Stimulated activated naive CD8-positive, alpha-beta T cell treated with anti-CD3 and anti-CD28 coated beads, Interleukin-15, amount 100 ng/mL, for 72 hours (primary cell): Measurements from ENCODE around the gene DDRGK1.

ENCODE experiments used
- ATAC-seq: fragments of 150-1000 bp; cut with Tn5 transposase; 2 replicates; pipeline ENCODE4 v1.10.0; 2021; ENCODE audit warnings: mild to moderate bottlenecking, moderate library complexity
- DNase-seq, 2 donors: peaks; one replicate each; pipeline ENCODE4 v3.0.0; 2021 to 2022
- H3K27ac Mint-ChIP-seq, 2 donors: one replicate each; pipeline ENCODE4 v1.8.0; 2022; ENCODE audit warnings: mild to moderate bottlenecking in 2 of 2, mixed read lengths in 2 of 2, moderate library complexity in 2 of 2
- H3K27me3 Mint-ChIP-seq: one replicate; pipeline ENCODE4 v1.8.0; 2022; ENCODE audit warnings: mixed read lengths
- H3K4me1 Mint-ChIP-seq: one replicate; pipeline ENCODE4 v1.8.0; 2022; ENCODE audit warnings: mild to moderate bottlenecking, mixed read lengths
- H3K4me3 Mint-ChIP-seq, 2 donors: one replicate each; pipeline ENCODE4 v1.8.0; 2022; ENCODE audit warnings: mild to moderate bottlenecking in 2 of 2, mixed read lengths in 2 of 2, moderate library complexity in 1 of 2
- H3K9me3 Mint-ChIP-seq, 2 donors: one replicate each; pipeline ENCODE4 v1.8.0; 2022; ENCODE audit warnings: mixed read lengths in 2 of 2

DDRGK1 gene

GRCh38 chr20:3204124-3204794 is at the start of gene DDRGK1:
TSS of gene DDRGK1 (minus strand) at chr20:3204682. CDS start at chr20:3204627, 55 bp downstream.
- H3K4me3 Mint-ChIP-seq, result peak within 1 kb of the TSS; percentile 99 to 100
- H3K4me1 Mint-ChIP-seq, result peaks cover 45% of the 10 kb centered on the region
- ATAC-seq, result peak; percentile 86
- no peaks in the 10 kb centered on the region for H3K9me3 Mint-ChIP-seq
- no peaks in the 10 kb centered on the region for H3K27me3 Mint-ChIP-seq
- peak; percentile 90 to 93 for DNase-seq
- H3K27ac Mint-ChIP-seq, result peak within 1 kb of the TSS; percentile 99

- Mint-ChIP-seq H3K27ac (no peak overlapping the region), H3K4me3 (no peak overlapping the region), H3K4me1 (peaks cover 17% of the 10 kb centered on the region), H3K9me3 (no peaks in the 10 kb centered on the region), H3K27me3 (peaks cover 38% of the 10 kb centered on the region)
- DNase-seq, result no peak
- ATAC-seq, result peak; percentile 72
Measured at GRCh38 chr20:3251806-3252205, 47.3 kb upstream of the DDRGK1 start.

GRCh38 chr20:3250091-3250504 is 45.6 kb upstream of the DDRGK1 start:
- ATAC-seq, result no peak
- Mint-ChIP-seq H3K27ac (no peak overlapping the region), H3K27me3 (peaks cover 45% of the 10 kb centered on the region), H3K4me3 (no peak overlapping the region), H3K4me1 (peaks cover 17% of the 10 kb centered on the region), H3K9me3 (no peaks in the 10 kb centered on the region)
- DNase-seq, result no peak

- Mint-ChIP-seq H3K4me3 (peak overlapping the region; percentile 64 to 66), H3K4me1 (peaks cover 23% of the 10 kb centered on the region)
- no peak for DNase-seq
Measured at GRCh38 chr20:3248993-3249347, 44.5 kb upstream of the DDRGK1 start.

GRCh38 chr20:3248167-3248992 is 43.9 kb upstream of the DDRGK1 start:
- Mint-ChIP-seq H3K9me3 (no peaks in the 10 kb centered on the region), H3K4me3 (peak overlapping the region; percentile 64 to 66), H3K4me1 (peaks cover 23% of the 10 kb centered on the region), H3K27me3 (peaks cover 62% of the 10 kb centered on the region), H3K27ac (peak overlapping the region in 1 of 2 donors; percentile 42)
- ATAC-seq, result peak; percentile 63
- peak; percentile 18 to 25 for DNase-seq

More at GRCh38 chr20:3248993-3249347, 44.5 kb upstream of the DDRGK1 start:
- no peak overlapping the region for H3K27ac Mint-ChIP-seq
- peak; percentile 28 for ATAC-seq
- H3K27me3 Mint-ChIP-seq, result peaks cover 56% of the 10 kb centered on the region
- H3K9me3 Mint-ChIP-seq, result no peaks in the 10 kb centered on the region

- Mint-ChIP-seq H3K9me3 (no peaks in the 10 kb centered on the region), H3K4me3 (no peak overlapping the region), H3K27me3 (peaks cover 69% of the 10 kb centered on the region), H3K27ac (no peak overlapping the region), H3K4me1 (peaks cover 23% of the 10 kb centered on the region)
- no peak for ATAC-seq
- DNase-seq, result no peak
Measured at GRCh38 chr20:3247638-3248037, 43.2 kb upstream of the DDRGK1 start.

GRCh38 chr20:3246682-3247081 is 42.2 kb upstream of the DDRGK1 start:
- peaks cover 78% of the 10 kb centered on the region for H3K27me3 Mint-ChIP-seq
- H3K4me1 Mint-ChIP-seq, result peaks cover 15% of the 10 kb centered on the region
- H3K4me3 Mint-ChIP-seq, result no peak overlapping the region
- no peaks in the 10 kb centered on the region for H3K9me3 Mint-ChIP-seq
- ATAC-seq, result no peak
- no peak for DNase-seq
- no peak overlapping the region for H3K27ac Mint-ChIP-seq

- no peak for DNase-seq
- no peak overlapping the region for H3K4me3 Mint-ChIP-seq
- H3K27ac Mint-ChIP-seq, result no peak overlapping the region
- no peak for ATAC-seq
- peaks cover 20% of the 10 kb centered on the region for H3K4me1 Mint-ChIP-seq
- no peaks in the 10 kb centered on the region for H3K9me3 Mint-ChIP-seq
- H3K27me3 Mint-ChIP-seq, result peaks cover 88% of the 10 kb centered on the region
Measured at GRCh38 chr20:3245711-3246110, 41.2 kb upstream of the DDRGK1 start.

GRCh38 chr20:3245156-3245555 is 40.7 kb upstream of the DDRGK1 start:
- H3K27me3 Mint-ChIP-seq, result peaks cover 88% of the 10 kb centered on the region
- no peak for DNase-seq

GRCh38 chr20:3244613-3245012 is 40.1 kb upstream of the DDRGK1 start:
- ATAC-seq, result no peak
- Mint-ChIP-seq H3K27me3 (peaks cover 88% of the 10 kb centered on the region), H3K9me3 (no peaks in the 10 kb centered on the region), H3K4me1 (peaks cover 27% of the 10 kb centered on the region), H3K27ac (no peak overlapping the region), H3K4me3 (no peak overlapping the region)
- DNase-seq, result no peak

More at GRCh38 chr20:3245156-3245555, 40.7 kb upstream of the DDRGK1 start:
- no peak for ATAC-seq
- no peaks in the 10 kb centered on the region for H3K9me3 Mint-ChIP-seq
- H3K4me3 Mint-ChIP-seq, result no peak overlapping the region
- H3K4me1 Mint-ChIP-seq, result peaks cover 21% of the 10 kb centered on the region
- no peak overlapping the region for H3K27ac Mint-ChIP-seq

- peaks cover 84% of the 10 kb centered on the region for H3K27me3 Mint-ChIP-seq
Measured at GRCh38 chr20:3243718-3244358, 39.4 kb upstream of the DDRGK1 start.

GRCh38 chr20:3242172-3242692 is 37.8 kb upstream of the DDRGK1 start:
- H3K4me1 Mint-ChIP-seq, result peaks cover 33% of the 10 kb centered on the region

More at GRCh38 chr20:3243718-3244358, 39.4 kb upstream of the DDRGK1 start:
- Mint-ChIP-seq H3K27ac (no peak overlapping the region), H3K4me3 (no peak overlapping the region), H3K9me3 (no peaks in the 10 kb centered on the region), H3K4me1 (peaks cover 27% of the 10 kb centered on the region)
- DNase-seq, result no peak
- no peak for ATAC-seq

GRCh38 chr20:3240776-3241363 is 36.4 kb upstream of the DDRGK1 start:
- no peak for DNase-seq
- Mint-ChIP-seq H3K4me3 (peak overlapping the region; percentile 0 to 54), H3K9me3 (no peaks in the 10 kb centered on the region), H3K27me3 (peaks cover 86% of the 10 kb centered on the region), H3K27ac (no peak overlapping the region), H3K4me1 (peaks cover 33% of the 10 kb centered on the region)
- ATAC-seq, result no peak

More at GRCh38 chr20:3242172-3242692, 37.8 kb upstream of the DDRGK1 start:
- DNase-seq (no peak), ATAC-seq (no peak)
- H3K9me3 Mint-ChIP-seq, result no peaks in the 10 kb centered on the region
- H3K27me3 Mint-ChIP-seq, result peaks cover 80% of the 10 kb centered on the region
- no peak overlapping the region for H3K4me3 Mint-ChIP-seq
- H3K27ac Mint-ChIP-seq, result no peak overlapping the region

GRCh38 chr20:3239867-3240775 is 35.6 kb upstream of the DDRGK1 start:
- ATAC-seq (peak; percentile 23), DNase-seq (peak in 1 of 2 donors; percentile 26)
- peak overlapping the region; percentile 83 to 94 for H3K4me3 Mint-ChIP-seq
- peaks cover 33% of the 10 kb centered on the region for H3K4me1 Mint-ChIP-seq
- peaks cover 92% of the 10 kb centered on the region for H3K27me3 Mint-ChIP-seq
- no peaks in the 10 kb centered on the region for H3K9me3 Mint-ChIP-seq
- peak overlapping the region; percentile 9 to 31 for H3K27ac Mint-ChIP-seq
